Measurements from ENCODE around the gene AGK.

AGK gene

GRCh38 chr7:141533149-141533949, 17.9 kb upstream of the AGK start:
- in situ Hi-C loops (cut with HindIII; ENCODE audit: low sequenced_read_pairs): no loop called here
- H3K4me3 ChIP-seq (ENCODE audit: low read depth, low read length): no peak overlapping the region
- DNase-seq (ENCODE audit: low read depth, low spot score): peak; percentile 73
- TF ChIP-seq CTCF (IDR thresholded peaks at IDR 0.05; ENCODE audit: low read depth, low read length): peak; percentile 98

GRCh38 chr7:141534757-141535737, 16.2 kb upstream of the AGK start:
- TF ChIP-seq CTCF (IDR thresholded peaks at IDR 0.05; ENCODE audit: low read depth, low read length): no peak
- H3K4me3 ChIP-seq (ENCODE audit: low read depth, low read length): no peak overlapping the region
- in situ Hi-C loops (cut with HindIII; ENCODE audit: low sequenced_read_pairs): no loop called here
- DNase-seq (ENCODE audit: low read depth, low spot score): no peak

DNA sequence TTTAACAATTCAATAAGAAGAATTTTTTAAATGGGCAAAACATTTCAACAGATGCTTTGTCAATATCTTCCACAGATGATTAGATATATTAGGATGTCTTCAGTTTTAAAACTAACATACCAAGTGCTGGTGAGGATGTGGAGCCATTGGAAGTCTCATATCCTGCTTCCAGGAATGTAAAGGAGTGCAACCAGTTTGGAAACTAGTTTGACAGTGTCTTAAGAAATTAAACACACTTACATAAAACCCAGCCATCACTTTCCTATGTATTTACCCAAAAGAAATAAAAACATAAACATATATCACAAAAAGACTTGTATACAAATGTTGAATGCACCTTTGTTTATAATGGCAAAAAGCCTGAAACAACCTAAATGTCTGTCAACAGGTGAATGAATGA, 13.3 kb upstream of the AGK start:
- no peak for DNase-seq (ENCODE audit: low read depth, low spot score)
- TF ChIP-seq CTCF (IDR thresholded peaks at IDR 0.05; ENCODE audit: low read depth, low read length): no peak
- in situ Hi-C loops (cut with HindIII; ENCODE audit: low sequenced_read_pairs): no loop called here
- H3K4me3 ChIP-seq (ENCODE audit: low read depth, low read length): no peak overlapping the region

GRCh38 chr7:141541375-141541774, 9.8 kb upstream of the AGK start:
- no peak overlapping the region for H3K4me3 ChIP-seq (ENCODE audit: low read depth, low read length)
- no peak for TF ChIP-seq CTCF (IDR thresholded peaks at IDR 0.05; ENCODE audit: low read depth, low read length)
- no peak for DNase-seq (ENCODE audit: low read depth, low spot score)
- in situ Hi-C loops (cut with HindIII; ENCODE audit: low sequenced_read_pairs): no loop called here

DNA sequence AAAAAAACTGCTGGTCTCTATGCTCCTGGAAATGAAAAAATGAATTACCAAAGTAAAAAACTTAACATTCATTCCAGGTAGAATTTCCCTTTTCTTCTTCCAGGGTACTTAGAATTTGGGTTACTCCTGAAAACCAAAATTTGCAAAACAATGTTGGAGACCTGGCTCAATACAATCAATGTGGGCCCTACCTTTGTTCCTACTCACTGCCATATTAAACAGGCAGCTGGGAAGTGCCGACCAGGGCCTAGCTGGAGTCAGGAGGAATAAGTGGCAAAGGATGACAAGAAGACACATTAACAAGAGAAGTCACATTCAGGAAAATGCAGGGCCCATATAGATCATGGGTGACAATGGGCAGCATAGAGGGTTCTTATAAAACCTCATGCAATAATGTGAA, 6.4 kb upstream of the AGK start:
- in situ Hi-C loops (cut with HindIII; ENCODE audit: low sequenced_read_pairs): no loop called here
- TF ChIP-seq CTCF (IDR thresholded peaks at IDR 0.05; ENCODE audit: low read depth, low read length): no peak
- no peak overlapping the region for H3K4me3 ChIP-seq (ENCODE audit: low read depth, low read length)
- no peak for DNase-seq (ENCODE audit: low read depth, low spot score)

- DNase-seq (ENCODE audit: low read depth, low spot score): no peak
- no peak for TF ChIP-seq CTCF (IDR thresholded peaks at IDR 0.05; ENCODE audit: low read depth, low read length)
- in situ Hi-C loops (cut with HindIII; ENCODE audit: low sequenced_read_pairs): no loop called here
- H3K4me3 ChIP-seq (ENCODE audit: low read depth, low read length): no peak overlapping the region
These were observed 1.6 kb upstream of the AGK start for GRCh38 chr7:141549582-141549981.

All from astrocyte of the spinal cord (primary cell).